GM23338 (cell line): ENCODE results near the gene PCED1A. TPM values are rescaled to one million over a fixed set of nuclear protein-coding genes. Genes with fewer than 3 reads are reported as not detected.

Source experiments
- ATAC-seq: fragments of 200-7000 bp; cut with Tn5 transposase; 3 replicates; pipeline ENCODE4 v1.9.1; 2020
- DNase-seq: peaks from one replicate; pipeline ENCODE4 v3.0.0-alpha.2; 2015; ENCODE audit warnings: low spot score
- H2AFZ ChIP-seq: fragments of 200-600 bp; sonication (generic); 2 replicates; pipeline ENCODE4 v1.8.0; 2016; ENCODE audit warnings: antibody characterized with exemption, mild to moderate bottlenecking, moderate library complexity
- H3F3A ChIP-seq: fragments of 200-600 bp; sonication (generic); replicated peaks from 2 replicates; pipeline ENCODE4 v1.8.0; 2017; ENCODE audit warnings: antibody characterized with exemption, mixed run types, low read depth
- H3K27ac ChIP-seq: fragments of 200-600 bp; sonication (generic); 2 replicates; pipeline ENCODE4 v1.6.1; 2016; ENCODE audit warnings: low read depth
- H3K27me3 ChIP-seq: fragments of 200-600 bp; sonication (generic); 2 replicates; pipeline ENCODE4 v1.8.0; 2016; ENCODE audit warnings: mild to moderate bottlenecking, mixed run types, moderate library complexity; ENCODE audit not compliant: insufficient read depth
- H3K36me3 ChIP-seq: fragments of 200-600 bp; sonication (generic); 2 replicates; pipeline ENCODE4 v1.8.0; 2016; ENCODE audit warnings: mild to moderate bottlenecking; ENCODE audit not compliant: insufficient read depth
- H3K4me1 ChIP-seq: fragments of 200-600 bp; sonication (generic); 2 replicates; pipeline ENCODE4 v1.8.0; 2016; ENCODE audit warnings: mild to moderate bottlenecking, moderate library complexity; ENCODE audit not compliant: insufficient read depth
- H3K4me2 ChIP-seq: fragments of 200-600 bp; sonication (generic); 2 replicates; pipeline ENCODE4 v1.7.1; 2017; ENCODE audit warnings: mixed run types
- H3K4me3 ChIP-seq: fragments of 200-600 bp; sonication (generic); 2 replicates; pipeline ENCODE4 v1.6.1; 2016; ENCODE audit warnings: mixed run types
- H3K79me2 ChIP-seq: fragments of 200-600 bp; sonication (generic); replicated peaks from 2 replicates; pipeline ENCODE4 v1.8.0; 2017; ENCODE audit warnings: mild to moderate bottlenecking; ENCODE audit not compliant: insufficient read depth
- H3K9me2 ChIP-seq: fragments of 200-600 bp; sonication (generic); 2 replicates; pipeline ENCODE4 v1.8.0; 2017; ENCODE audit not compliant: insufficient read depth
- H4K20me1 ChIP-seq: fragments of 200-600 bp; sonication (generic); replicated peaks from 2 replicates; pipeline ENCODE4 v1.8.0; 2017; ENCODE audit warnings: mild to moderate bottlenecking; ENCODE audit not compliant: insufficient read depth
- H3K27ac Mint-ChIP-seq: 2 replicates; pipeline ENCODE4 v1.8.0; 2020; ENCODE audit warnings: inconsistent platforms, mild to moderate bottlenecking, moderate library complexity, mixed read lengths
- H3K27me3 Mint-ChIP-seq: 3 replicates; pipeline ENCODE4 v1.8.0; 2022; ENCODE audit warnings: low read depth, mild to moderate bottlenecking, moderate library complexity, mixed read lengths, inconsistent platforms; ENCODE audit not compliant: insufficient read depth, poor library complexity
- H3K36me3 Mint-ChIP-seq: 3 replicates; pipeline ENCODE4 v1.8.0; 2021; ENCODE audit warnings: low read depth, mild to moderate bottlenecking, inconsistent platforms, moderate library complexity, mixed read lengths
- H3K4me1 Mint-ChIP-seq: 3 replicates; pipeline ENCODE4 v1.8.0; 2020; ENCODE audit warnings: mild to moderate bottlenecking, inconsistent platforms, mixed read lengths
- H3K4me3 Mint-ChIP-seq: 3 replicates; pipeline ENCODE4 v1.8.0; 2021; ENCODE audit warnings: moderate library complexity, mild to moderate bottlenecking, inconsistent platforms, mixed read lengths
- H3K9me3 Mint-ChIP-seq: 3 replicates; pipeline ENCODE4 v1.8.0; 2020; ENCODE audit warnings: moderate library complexity, mild to moderate bottlenecking, inconsistent platforms, mixed read lengths
- EZH2phosphoT487 ChIP-seq: fragments of 200-600 bp; sonication (generic); IDR thresholded peaks from one replicate; pipeline ENCODE4 v1.8.1; 2018; ENCODE audit warnings: antibody characterized with exemption; ENCODE audit not compliant: unreplicated experiment
- JUNB ChIP-seq: IDR thresholded peaks from one replicate; pipeline ENCODE4 v1.6.1; 2016; ENCODE audit warnings: antibody characterized with exemption; ENCODE audit not compliant: unreplicated experiment
- NANOG ChIP-seq: IDR thresholded peaks from 2 replicates; pipeline ENCODE4 v1.6.1; 2016; ENCODE audit warnings: antibody characterized with exemption, borderline replicate concordance
- ZNF462 ChIP-seq: fragments of 250-450 bp; sonication (Bioruptor Pico); IDR thresholded peaks from 2 replicates; pipeline ENCODE4 v1.5.0; 2020; ENCODE audit warnings: mild to moderate bottlenecking, moderate library complexity
- polyA plus RNA-seq: library from polyadenylated mRNA; unstranded; fragments of >200 nt; fragmentation: Nextera tagmentation; extraction: Ambion mirVana; gene quantifications from 2 replicates; pipeline ENCODE4 v1.2.1, GENCODE V29; 2016
- total RNA-seq: library from RNA; depleted of rRNA; stranded (reverse); fragments of >200 nt; shearing (Covaris generic); gene quantifications from 2 replicates; pipeline ENCODE4 v1.2.3, GENCODE V29; 2014
- TF ChIP-seq, protein P1 (sequence below), 2 experiments: fragments of 200-600 bp in 1 of 2; sonication (generic) in 1 of 2; conservative IDR thresholded peaks; 2 replicates each; pipeline versions ENCODE4 v1.5.1 to v1.6.1; 2016 to 2017; ENCODE audit warnings: antibody characterized with exemption in 2 of 2, low read depth in 2 of 2, mild to moderate bottlenecking in 2 of 2, moderate library complexity in 1 of 2

Gene PCED1A
- total and polyA plus RNA-seq, 2 experiments from 2014 or later, result 5.0 to 8.9 TPM

GRCh38 chr20:2814587-2815051 is 25.8 kb downstream of the PCED1A start, which contains the start of gene C20orf141 (continued):
- no peak for TF ChIP-seq ZNF462 (CRISPR knock-in tag)
- TF ChIP-seq, protein P1, sequence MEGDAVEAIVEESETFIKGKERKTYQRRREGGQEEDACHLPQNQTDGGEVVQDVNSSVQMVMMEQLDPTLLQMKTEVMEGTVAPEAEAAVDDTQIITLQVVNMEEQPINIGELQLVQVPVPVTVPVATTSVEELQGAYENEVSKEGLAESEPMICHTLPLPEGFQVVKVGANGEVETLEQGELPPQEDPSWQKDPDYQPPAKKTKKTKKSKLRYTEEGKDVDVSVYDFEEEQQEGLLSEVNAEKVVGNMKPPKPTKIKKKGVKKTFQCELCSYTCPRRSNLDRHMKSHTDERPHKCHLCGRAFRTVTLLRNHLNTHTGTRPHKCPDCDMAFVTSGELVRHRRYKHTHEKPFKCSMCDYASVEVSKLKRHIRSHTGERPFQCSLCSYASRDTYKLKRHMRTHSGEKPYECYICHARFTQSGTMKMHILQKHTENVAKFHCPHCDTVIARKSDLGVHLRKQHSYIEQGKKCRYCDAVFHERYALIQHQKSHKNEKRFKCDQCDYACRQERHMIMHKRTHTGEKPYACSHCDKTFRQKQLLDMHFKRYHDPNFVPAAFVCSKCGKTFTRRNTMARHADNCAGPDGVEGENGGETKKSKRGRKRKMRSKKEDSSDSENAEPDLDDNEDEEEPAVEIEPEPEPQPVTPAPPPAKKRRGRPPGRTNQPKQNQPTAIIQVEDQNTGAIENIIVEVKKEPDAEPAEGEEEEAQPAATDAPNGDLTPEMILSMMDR (conservative IDR thresholded peaks at IDR 0.05; ENCODE audit: low read depth in 2 of 2), result no peak
- TF ChIP-seq JUNB, result no peak
- no peak for TF ChIP-seq EZH2phosphoT487

DNA sequence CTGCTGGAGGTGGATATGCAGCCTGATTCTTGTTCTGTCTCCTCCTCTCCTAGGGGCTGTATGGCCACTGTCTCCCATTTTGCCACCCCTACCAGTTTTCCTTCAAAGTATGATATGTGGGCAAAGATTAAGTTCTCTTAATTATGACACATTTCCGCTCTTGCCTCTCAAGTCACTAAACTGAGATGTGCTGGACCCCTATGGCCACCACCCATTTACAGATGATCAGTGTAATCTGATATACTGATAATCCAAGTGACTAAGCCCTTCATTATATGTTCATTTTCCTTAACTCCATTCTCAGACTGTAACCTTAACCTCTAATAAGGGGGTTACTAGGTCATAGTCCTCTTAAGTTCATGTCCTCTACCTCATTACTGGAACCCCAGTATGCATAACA is 26.4 kb downstream of the PCED1A start:
- no peak overlapping the region for H3K4me2 ChIP-seq
- no peaks in the 10 kb centered on the region for H3K36me3 ChIP-seq
- H3K4me1 ChIP-seq, result no peaks in the 10 kb centered on the region
- no peak overlapping the region for H3K4me3 ChIP-seq
- Mint-ChIP-seq H3K36me3 (no peaks in the 10 kb centered on the region), H3K27ac (no peak overlapping the region), H3K4me1 (no peaks in the 10 kb centered on the region), H3K27me3 (peaks cover 16% of the 10 kb centered on the region), H3K4me3 (no peak overlapping the region), H3K9me3 (peaks cover 7% of the 10 kb centered on the region)
- no peaks in the 10 kb centered on the region for H3K9me2 ChIP-seq
- no peak for TF ChIP-seq NANOG
- DNase-seq (no peak), ATAC-seq (no peak)
- no peaks in the 10 kb centered on the region for H4K20me1 ChIP-seq
- no peaks in the 10 kb centered on the region for H3F3A ChIP-seq
- no peak overlapping the region for H2AFZ ChIP-seq
- H3K27me3 ChIP-seq, result peaks cover 56% of the 10 kb centered on the region
- no peaks in the 10 kb centered on the region for H3K79me2 ChIP-seq
- H3K27ac ChIP-seq, result no peak overlapping the region
